GM23338 (cell line): ENCODE measurements around the gene CTNNA1. TPM values are rescaled to one million over a fixed set of nuclear protein-coding genes. Genes with fewer than 3 reads are reported as not detected.

Experiments
- ATAC-seq: fragments of 200-7000 bp; cut with Tn5 transposase; 3 replicates; pipeline ENCODE4 v1.9.1; 2020
- DNase-seq: peaks from one replicate; pipeline ENCODE4 v3.0.0-alpha.2; 2015; ENCODE audit warnings: low spot score
- H2AFZ ChIP-seq: fragments of 200-600 bp; sonication (generic); 2 replicates; pipeline ENCODE4 v1.8.0; 2016; ENCODE audit warnings: antibody characterized with exemption, mild to moderate bottlenecking, moderate library complexity
- H3F3A ChIP-seq: fragments of 200-600 bp; sonication (generic); replicated peaks from 2 replicates; pipeline ENCODE4 v1.8.0; 2017; ENCODE audit warnings: antibody characterized with exemption, mixed run types, low read depth
- H3K27ac ChIP-seq: fragments of 200-600 bp; sonication (generic); 2 replicates; pipeline ENCODE4 v1.6.1; 2016; ENCODE audit warnings: low read depth
- H3K27me3 ChIP-seq: fragments of 200-600 bp; sonication (generic); 2 replicates; pipeline ENCODE4 v1.8.0; 2016; ENCODE audit warnings: mild to moderate bottlenecking, mixed run types, moderate library complexity; ENCODE audit not compliant: insufficient read depth
- H3K36me3 ChIP-seq: fragments of 200-600 bp; sonication (generic); 2 replicates; pipeline ENCODE4 v1.8.0; 2016; ENCODE audit warnings: mild to moderate bottlenecking; ENCODE audit not compliant: insufficient read depth
- H3K4me1 ChIP-seq: fragments of 200-600 bp; sonication (generic); 2 replicates; pipeline ENCODE4 v1.8.0; 2016; ENCODE audit warnings: mild to moderate bottlenecking, moderate library complexity; ENCODE audit not compliant: insufficient read depth
- H3K4me2 ChIP-seq: fragments of 200-600 bp; sonication (generic); 2 replicates; pipeline ENCODE4 v1.7.1; 2017; ENCODE audit warnings: mixed run types
- H3K4me3 ChIP-seq: fragments of 200-600 bp; sonication (generic); 2 replicates; pipeline ENCODE4 v1.6.1; 2016; ENCODE audit warnings: mixed run types
- H3K79me2 ChIP-seq: fragments of 200-600 bp; sonication (generic); replicated peaks from 2 replicates; pipeline ENCODE4 v1.8.0; 2017; ENCODE audit warnings: mild to moderate bottlenecking; ENCODE audit not compliant: insufficient read depth
- H3K9me2 ChIP-seq: fragments of 200-600 bp; sonication (generic); 2 replicates; pipeline ENCODE4 v1.8.0; 2017; ENCODE audit not compliant: insufficient read depth
- H4K20me1 ChIP-seq: fragments of 200-600 bp; sonication (generic); replicated peaks from 2 replicates; pipeline ENCODE4 v1.8.0; 2017; ENCODE audit warnings: mild to moderate bottlenecking; ENCODE audit not compliant: insufficient read depth
- H3K27ac Mint-ChIP-seq: 2 replicates; pipeline ENCODE4 v1.8.0; 2020; ENCODE audit warnings: inconsistent platforms, mild to moderate bottlenecking, moderate library complexity, mixed read lengths
- H3K27me3 Mint-ChIP-seq: 3 replicates; pipeline ENCODE4 v1.8.0; 2022; ENCODE audit warnings: low read depth, mild to moderate bottlenecking, moderate library complexity, mixed read lengths, inconsistent platforms; ENCODE audit not compliant: insufficient read depth, poor library complexity
- H3K36me3 Mint-ChIP-seq: 3 replicates; pipeline ENCODE4 v1.8.0; 2021; ENCODE audit warnings: low read depth, mild to moderate bottlenecking, inconsistent platforms, moderate library complexity, mixed read lengths
- H3K4me1 Mint-ChIP-seq: 3 replicates; pipeline ENCODE4 v1.8.0; 2020; ENCODE audit warnings: mild to moderate bottlenecking, inconsistent platforms, mixed read lengths
- H3K4me3 Mint-ChIP-seq: 3 replicates; pipeline ENCODE4 v1.8.0; 2021; ENCODE audit warnings: moderate library complexity, mild to moderate bottlenecking, inconsistent platforms, mixed read lengths
- H3K9me3 Mint-ChIP-seq: 3 replicates; pipeline ENCODE4 v1.8.0; 2020; ENCODE audit warnings: moderate library complexity, mild to moderate bottlenecking, inconsistent platforms, mixed read lengths
- CREB1 ChIP-seq: fragments of 250-450 bp; sonication (Bioruptor Pico); IDR thresholded peaks from 2 replicates; pipeline ENCODE4 v1.5.0; 2020; ENCODE audit warnings: low read depth, mild to moderate bottlenecking, moderate library complexity
- CTCF ChIP-seq, 2 experiments: fragments of 200-600 bp in 1 of 2; sonication (generic) in 1 of 2; conservative IDR thresholded peaks; 2 replicates each; pipeline versions ENCODE4 v1.5.1 to v1.6.1; 2016 to 2017; ENCODE audit warnings: antibody characterized with exemption in 2 of 2, low read depth in 2 of 2, mild to moderate bottlenecking in 2 of 2, moderate library complexity in 1 of 2
- EZH2phosphoT487 ChIP-seq: fragments of 200-600 bp; sonication (generic); IDR thresholded peaks from one replicate; pipeline ENCODE4 v1.8.1; 2018; ENCODE audit warnings: antibody characterized with exemption; ENCODE audit not compliant: unreplicated experiment
- JUNB ChIP-seq: IDR thresholded peaks from one replicate; pipeline ENCODE4 v1.6.1; 2016; ENCODE audit warnings: antibody characterized with exemption; ENCODE audit not compliant: unreplicated experiment
- NANOG ChIP-seq: IDR thresholded peaks from 2 replicates; pipeline ENCODE4 v1.6.1; 2016; ENCODE audit warnings: antibody characterized with exemption, borderline replicate concordance
- REST ChIP-seq: IDR thresholded peaks from one replicate; pipeline ENCODE4 v1.6.1; 2018; ENCODE audit warnings: antibody characterized with exemption; ENCODE audit not compliant: unreplicated experiment
- STAT1 ChIP-seq: IDR thresholded peaks from one replicate; pipeline ENCODE4 v1.6.1; 2016; ENCODE audit warnings: antibody characterized with exemption; ENCODE audit not compliant: unreplicated experiment
- ZNF114 ChIP-seq: fragments of 250-450 bp; sonication (Bioruptor Pico); IDR thresholded peaks from 2 replicates; pipeline ENCODE4 v1.5.0; 2020; ENCODE audit warnings: mild to moderate bottlenecking, moderate library complexity
- ZNF331 ChIP-seq: fragments of 250-450 bp; sonication (Bioruptor Pico); IDR thresholded peaks from 2 replicates; pipeline ENCODE4 v1.5.0; 2020; ENCODE audit warnings: low read depth, mild to moderate bottlenecking, moderate library complexity
- polyA plus RNA-seq: library from polyadenylated mRNA; unstranded; fragments of >200 nt; fragmentation: Nextera tagmentation; extraction: Ambion mirVana; gene quantifications from 2 replicates; pipeline ENCODE4 v1.2.1, GENCODE V29; 2016
- total RNA-seq: library from RNA; depleted of rRNA; stranded (reverse); fragments of >200 nt; shearing (Covaris generic); gene quantifications from 2 replicates; pipeline ENCODE4 v1.2.3, GENCODE V29; 2014

The CTNNA1 gene
- total and polyA plus RNA-seq, 2 experiments from 2014 or later, result 111 to 348 TPM

- H2AFZ ChIP-seq, result no peak overlapping the region
- H3K27me3 ChIP-seq, result no peaks in the 10 kb centered on the region
- no peak overlapping the region for H3K4me2 ChIP-seq
- Mint-ChIP-seq H3K27ac (no peak overlapping the region), H3K9me3 (peaks cover 12% of the 10 kb centered on the region), H3K27me3 (peaks cover 4% of the 10 kb centered on the region), H3K4me3 (no peak overlapping the region), H3K36me3 (peaks cover 31% of the 10 kb centered on the region), H3K4me1 (peaks cover 31% of the 10 kb centered on the region)
- no peaks in the 10 kb centered on the region for H3F3A ChIP-seq
- no peak overlapping the region for H3K4me3 ChIP-seq
- H4K20me1 ChIP-seq, result peaks cover 57% of the 10 kb centered on the region
- DNase-seq (no peak), ATAC-seq (no peak)
- H3K4me1 ChIP-seq, result peaks cover 20% of the 10 kb centered on the region; the same call in 1 of the 2 replicates
- peaks cover 100% of the 10 kb centered on the region for H3K79me2 ChIP-seq
- H3K36me3 ChIP-seq, result peaks cover 7% of the 10 kb centered on the region
- no peak overlapping the region for H3K27ac ChIP-seq
- H3K9me2 ChIP-seq, result no peaks in the 10 kb centered on the region
- no peak for TF ChIP-seq ZNF114 (CRISPR knock-in tag)
- TF ChIP-seq EZH2phosphoT487, result no peak
- TF ChIP-seq NANOG, result no peak
- no peak for TF ChIP-seq CREB1 (CRISPR knock-in tag)
Measured at GRCh38 chr5:138763037-138763778, 10.0 kb downstream of the CTNNA1 start.

- H3K27me3 Mint-ChIP-seq, result no peaks in the 10 kb centered on the region
- Histone ChIP-seq H2AFZ (no peak overlapping the region), H3K36me3 (no peaks in the 10 kb centered on the region), H3K4me3 (no peak overlapping the region), H3K9me2 (no peaks in the 10 kb centered on the region), H3F3A (no peaks in the 10 kb centered on the region), H4K20me1 (peaks cover 55% of the 10 kb centered on the region), H3K79me2 (peaks cover 100% of the 10 kb centered on the region), H3K4me1 (peaks cover 31% of the 10 kb centered on the region), H3K27ac (peak overlapping the region; percentile 45; the same call in 1 of the 2 replicates), H3K4me2 (0 out of 2 replicates have a peak overlapping the region, but pooled peaks have one; percentile 32), H3K27me3 (no peaks in the 10 kb centered on the region)
- no peak overlapping the region for H3K4me3 Mint-ChIP-seq
- DNase-seq (no peak), ATAC-seq (peak; percentile 37)
- peaks cover 4% of the 10 kb centered on the region; the same call in 2 of the 3 replicates for H3K9me3 Mint-ChIP-seq
- peaks cover 36% of the 10 kb centered on the region for H3K4me1 Mint-ChIP-seq
- H3K36me3 Mint-ChIP-seq, result peaks cover 22% of the 10 kb centered on the region
- H3K27ac Mint-ChIP-seq, result peak overlapping the region; percentile 16; the same call in 1 of the 2 replicates
- no peak for TF ChIP-seq CTCF (conservative IDR thresholded peaks at IDR 0.05; ENCODE audit: low read depth in 2 of 2)
- no peak for TF ChIP-seq STAT1
- TF ChIP-seq EZH2phosphoT487, result no peak
- TF ChIP-seq REST, result no peak
- TF ChIP-seq NANOG, result no peak
- TF ChIP-seq JUNB, result no peak
- TF ChIP-seq ZNF331, result no peak
- TF ChIP-seq CREB1 (CRISPR knock-in tag), result no peak
- no peak for TF ChIP-seq ZNF114 (CRISPR knock-in tag)
Measured at GRCh38 chr5:138770291-138770690, 17.1 kb downstream of the CTNNA1 start.
